NB4 (cell line): Measurements from ENCODE around the gene ATG16L1.

Source experiments
- DNase-seq: peaks from one replicate; pipeline ENCODE4 v3.0.0; 2010; ENCODE audit warnings: low read depth
- H3K4me3 ChIP-seq: one replicate; pipeline ENCODE4 v1.5.1; 2011; ENCODE audit warnings: mild to moderate bottlenecking, low read depth, low read length, moderate library complexity
- CTCF ChIP-seq: IDR thresholded peaks from one replicate; pipeline ENCODE4 v1.5.1; 2012; ENCODE audit warnings: low read depth, low read length
- MAX ChIP-seq: IDR thresholded peaks from 2 replicates; pipeline ENCODE4 v1.6.1; 2011; ENCODE audit warnings: low read depth, low read length
- MYC ChIP-seq: IDR thresholded peaks from 2 replicates; pipeline ENCODE4 v1.6.1; 2011; ENCODE audit warnings: low read depth, low read length
- POLR2A ChIP-seq: IDR thresholded peaks from 2 replicates; pipeline ENCODE4 v1.6.1; 2011; ENCODE audit warnings: mild to moderate bottlenecking; ENCODE audit not compliant: insufficient read length; ENCODE audit errors: extremely low read depth

The ATG16L1 gene

GRCh38 chr2:233278921-233279320 lies 27.4 kb downstream of the ATG16L1 start:
- TF ChIP-seq POLR2A (no peak), MYC (no peak), MAX (no peak), CTCF (no peak)
- no peak overlapping the region for H3K4me3 ChIP-seq
- DNase-seq, result no peak

- no peak overlapping the region for H3K4me3 ChIP-seq
- TF ChIP-seq MAX, result no peak
- TF ChIP-seq CTCF, result no peak
- no peak for TF ChIP-seq POLR2A
- no peak for TF ChIP-seq MYC
- no peak for DNase-seq
Measured at GRCh38 chr2:233280114-233280693, 28.7 kb downstream of the ATG16L1 start.

- TF ChIP-seq MYC (no peak), MAX (no peak)
- no peak for DNase-seq
Measured at GRCh38 chr2:233281553-233281952, 30.1 kb downstream of the ATG16L1 start.

GRCh38 chr2:233281992-233282603 lies 30.6 kb downstream of the ATG16L1 start:
- no peak for DNase-seq
- no peak for TF ChIP-seq MYC
- no peak for TF ChIP-seq MAX
- no peak for TF ChIP-seq CTCF
- TF ChIP-seq POLR2A, result no peak
- H3K4me3 ChIP-seq, result no peak overlapping the region

More at GRCh38 chr2:233281553-233281952, 30.1 kb downstream of the ATG16L1 start:
- no peak overlapping the region for H3K4me3 ChIP-seq

- no peak for DNase-seq
- H3K4me3 ChIP-seq, result no peak overlapping the region
- TF ChIP-seq POLR2A, result no peak
- no peak for TF ChIP-seq CTCF
- no peak for TF ChIP-seq MYC
- TF ChIP-seq MAX, result no peak
Measured at GRCh38 chr2:233285921-233286320, 34.4 kb downstream of the ATG16L1 start.

- no peak overlapping the region for H3K4me3 ChIP-seq
- no peak for TF ChIP-seq MYC
- no peak for TF ChIP-seq CTCF
- no peak for TF ChIP-seq MAX
- TF ChIP-seq POLR2A, result no peak
Measured at GRCh38 chr2:233287871-233288270, 36.4 kb downstream of the ATG16L1 start.

More at GRCh38 chr2:233287871-233288270, 36.4 kb downstream of the ATG16L1 start:
- DNase-seq, result no peak
